GM06990 (cell line): ENCODE data around the gene HS3ST3A1.

ENCODE experiments used
- DNase-seq: peaks from one replicate; pipeline ENCODE4 v3.0.0-alpha.2; 2011; ENCODE audit not compliant: insufficient read length; ENCODE audit errors: extremely low read depth
- H3K27me3 ChIP-seq: replicated peaks from 2 replicates; pipeline ENCODE4 v1.6.0; 2011; ENCODE audit warnings: low read length; ENCODE audit not compliant: control insufficient read depth, insufficient read depth
- H3K36me3 ChIP-seq: 2 replicates; pipeline ENCODE4 v1.5.1; 2011; ENCODE audit warnings: low read length; ENCODE audit not compliant: control insufficient read depth, insufficient read depth
- H3K4me3 ChIP-seq: replicated peaks from 2 replicates; pipeline ENCODE4 v1.5.1; 2011; ENCODE audit warnings: low read depth, mild to moderate bottlenecking, control low read depth, low read length
- CTCF ChIP-seq: IDR thresholded peaks from 2 replicates; pipeline ENCODE4 v1.5.1; 2011; ENCODE audit warnings: low read length, control low read depth, mild to moderate bottlenecking, inconsistent platforms; ENCODE audit not compliant: insufficient read depth, poor library complexity, severe bottlenecking

The HS3ST3A1 gene

DNA sequence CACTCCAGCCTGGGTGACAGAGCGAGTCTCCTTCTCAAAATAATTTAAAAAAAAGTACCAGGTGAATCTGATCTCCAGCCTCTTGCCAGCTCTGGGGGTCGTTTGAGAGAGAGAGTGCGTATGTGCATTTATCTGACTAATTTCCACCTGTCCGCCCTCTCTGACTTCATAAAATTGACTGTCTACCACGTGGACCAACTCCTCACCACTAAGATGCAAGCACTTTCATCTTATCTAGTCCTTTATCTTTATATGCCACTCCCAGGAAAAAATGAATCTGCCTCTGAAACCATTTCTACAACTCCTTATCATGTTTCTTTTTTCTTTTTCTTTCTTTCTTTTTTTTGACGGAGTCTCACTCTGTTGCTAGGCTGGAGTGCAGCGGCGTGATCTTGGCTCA lies 55.8 kb downstream of the HS3ST3A1 start:
- Histone ChIP-seq H3K36me3 (no peaks in the 10 kb centered on the region), H3K27me3 (no peaks in the 10 kb centered on the region), H3K4me3 (no peak overlapping the region)
- TF ChIP-seq CTCF, result no peak
- DNase-seq, result no peak

DNA sequence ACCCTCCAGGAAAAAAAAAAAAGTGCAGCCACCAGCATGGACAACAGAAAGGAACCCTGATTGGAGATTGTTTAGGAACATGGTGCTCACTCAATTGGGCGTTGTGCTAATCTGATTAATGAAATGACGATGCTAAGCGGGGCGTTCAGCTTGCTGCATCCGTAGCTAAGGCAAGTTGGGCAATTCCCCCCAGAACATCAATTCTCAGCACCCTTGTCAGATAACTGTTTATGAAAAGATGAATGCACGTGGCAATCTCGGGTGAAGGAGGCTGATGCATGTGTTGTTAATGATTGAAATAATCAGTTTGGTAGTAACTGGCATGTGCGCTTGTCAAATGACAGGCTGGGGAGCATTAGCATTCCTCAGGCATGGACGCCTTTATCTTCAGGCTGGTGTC lies 57.0 kb downstream of the HS3ST3A1 start:
- Histone ChIP-seq H3K4me3 (no peak overlapping the region), H3K27me3 (no peaks in the 10 kb centered on the region), H3K36me3 (no peaks in the 10 kb centered on the region)
- no peak for TF ChIP-seq CTCF
- DNase-seq, result no peak

DNA sequence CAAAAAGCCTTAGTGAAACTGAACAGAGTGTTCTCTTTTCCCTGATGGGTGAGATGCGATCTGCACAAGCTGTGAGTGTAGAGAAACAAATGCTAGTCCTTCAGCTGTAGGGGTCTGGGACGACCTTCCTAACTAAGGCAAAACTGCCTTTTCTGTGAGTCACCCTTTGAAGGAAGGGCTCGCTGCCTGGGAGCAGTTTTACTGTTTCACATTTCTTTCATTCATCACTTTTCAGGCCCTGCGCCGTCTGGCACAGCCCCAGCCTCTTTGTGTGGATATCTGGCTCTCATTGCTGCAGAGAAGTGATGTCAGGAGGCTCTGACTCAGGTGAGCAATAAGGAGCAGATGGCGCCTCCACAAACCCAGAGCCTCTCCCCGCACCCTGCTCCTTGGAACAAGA lies 57.4 kb downstream of the HS3ST3A1 start:
- H3K27me3 ChIP-seq, result no peaks in the 10 kb centered on the region
- H3K36me3 ChIP-seq, result no peaks in the 10 kb centered on the region
- H3K4me3 ChIP-seq, result no peak overlapping the region
- no peak for TF ChIP-seq CTCF
- DNase-seq, result no peak

GRCh38 chr17:13542636-13543035 lies 59.1 kb downstream of the HS3ST3A1 start:
- Histone ChIP-seq H3K4me3 (no peak overlapping the region), H3K36me3 (no peaks in the 10 kb centered on the region), H3K27me3 (no peaks in the 10 kb centered on the region)
- no peak for DNase-seq
- no peak for TF ChIP-seq CTCF

DNA sequence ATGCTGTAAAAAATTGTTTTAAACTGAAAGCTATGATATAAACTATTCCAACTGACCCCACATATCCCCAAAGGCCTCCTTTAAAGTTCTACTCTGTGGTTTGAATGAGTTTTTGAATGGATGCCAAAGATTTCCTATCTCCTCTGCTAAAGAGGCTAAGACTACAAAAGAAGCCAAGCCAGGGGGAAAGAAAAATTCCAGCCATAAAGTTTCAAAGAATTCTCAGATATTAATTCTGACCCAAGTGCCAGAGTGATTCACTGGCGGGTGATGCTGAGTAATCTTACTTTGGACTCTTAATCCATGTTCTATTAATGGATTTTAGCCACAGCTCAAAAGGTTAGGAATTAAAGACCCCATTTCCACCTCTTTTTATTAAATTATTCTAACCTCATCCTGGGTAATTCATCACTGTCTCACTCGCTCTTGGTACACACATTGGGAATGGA lies 60.7 kb downstream of the HS3ST3A1 start:
- H3K27me3 ChIP-seq, result no peaks in the 10 kb centered on the region
- no peaks in the 10 kb centered on the region for H3K36me3 ChIP-seq
- no peak for TF ChIP-seq CTCF
- DNase-seq, result no peak
- no peak overlapping the region for H3K4me3 ChIP-seq

GRCh38 chr17:13540546-13540945 lies 61.2 kb downstream of the HS3ST3A1 start:
- DNase-seq, result no peak
- H3K27me3 ChIP-seq, result no peaks in the 10 kb centered on the region
- no peak for TF ChIP-seq CTCF

More at GRCh38 chr17:13540546-13540945, 61.2 kb downstream of the HS3ST3A1 start:
- Histone ChIP-seq H3K36me3 (no peaks in the 10 kb centered on the region), H3K4me3 (no peak overlapping the region)
